Keratinocyte (primary cell): Measurements from ENCODE around the gene RYR2. TPM values are rescaled to one million over a fixed set of nuclear protein-coding genes. Genes with fewer than 3 reads are reported as not detected.

Experiments used
- DNase-seq: peaks from one replicate; pipeline ENCODE4 v3.0.0-alpha.2; 2011; ENCODE audit warnings: low read depth, missing footprints, low spot score
- FAIRE-seq: peaks from 2 replicates; lab custom pipeline; 2011; peaks lifted over from hg19 to GRCh38; lab: Jason Lieb, UNC
- H2AFZ ChIP-seq: 2 replicates; pipeline ENCODE4 v1.6.0; 2012; ENCODE audit warnings: low read length, control low read depth, inconsistent platforms; ENCODE audit not compliant: control insufficient read depth
- H3K27ac ChIP-seq: 2 replicates; pipeline ENCODE4 v1.5.1; 2011; ENCODE audit warnings: low read length; ENCODE audit not compliant: control insufficient read depth, insufficient read depth
- H3K27me3 ChIP-seq: 3 replicates; pipeline ENCODE4 v1.6.0; 2011; ENCODE audit warnings: low read length; ENCODE audit not compliant: control insufficient read depth, insufficient read depth; ENCODE audit errors: extremely low read depth
- H3K36me3 ChIP-seq, 2 experiments: 2 replicates in 1 of 2; 3 replicates in 1 of 2; pipeline ENCODE4 v1.5.1; 2011; ENCODE audit warnings: low read length in 2 of 2, mild to moderate bottlenecking in 1 of 2; ENCODE audit not compliant: control insufficient read depth in 2 of 2, insufficient read depth in 2 of 2; ENCODE audit errors: extremely low read depth in 1 of 2
- H3K4me1 ChIP-seq: 3 replicates; pipeline ENCODE4 v1.5.1; 2011; ENCODE audit warnings: low read length; ENCODE audit not compliant: control insufficient read depth, insufficient read depth; ENCODE audit errors: extremely low read depth
- H3K4me2 ChIP-seq: 3 replicates; pipeline ENCODE4 v1.6.0; 2011; ENCODE audit warnings: low read depth, low read length; ENCODE audit not compliant: control insufficient read depth, insufficient read depth; ENCODE audit errors: extremely low read depth
- H3K4me3 ChIP-seq, 3 experiments: fragments of 200-600 bp in 1 of 3; sonication (generic) in 1 of 3; 2 replicates in 2 of 3; 3 replicates in 1 of 3; pipeline ENCODE4 v1.5.1; 2011 to 2016; ENCODE audit warnings: low read length in 3 of 3, mild to moderate bottlenecking in 3 of 3, control low read depth in 2 of 3, inconsistent platforms in 1 of 3, low read depth in 1 of 3, mixed read lengths in 1 of 3, mixed run types in 1 of 3, moderate library complexity in 1 of 3; ENCODE audit not compliant: control insufficient read depth in 2 of 3, insufficient read depth in 2 of 3; ENCODE audit errors: extremely low read depth in 1 of 3
- H3K79me2 ChIP-seq: 2 replicates; pipeline ENCODE4 v1.6.0; 2012; ENCODE audit warnings: low read length; ENCODE audit not compliant: control insufficient read depth, insufficient read depth
- H3K9ac ChIP-seq: 3 replicates; pipeline ENCODE4 v1.6.0; 2011; ENCODE audit warnings: low read length; ENCODE audit not compliant: control insufficient read depth, insufficient read depth; ENCODE audit errors: extremely low read depth
- H3K9me1 ChIP-seq: 3 replicates; pipeline ENCODE4 v1.6.0; 2011; ENCODE audit warnings: low read length; ENCODE audit not compliant: control insufficient read depth, insufficient read depth; ENCODE audit errors: extremely low read depth
- H3K9me3 ChIP-seq: 2 replicates; pipeline ENCODE4 v1.5.1; 2012; ENCODE audit warnings: low read depth, low read length; ENCODE audit not compliant: control insufficient read depth
- H4K20me1 ChIP-seq: 3 replicates; pipeline ENCODE4 v1.6.0; 2011; ENCODE audit warnings: low read length; ENCODE audit not compliant: control insufficient read depth, insufficient read depth; ENCODE audit errors: extremely low read depth
- CTCF ChIP-seq, 3 experiments: IDR thresholded peaks in 1 of 3; conservative IDR thresholded peaks in 1 of 3; optimal IDR thresholded peaks in 1 of 3; 2 replicates in 2 of 3; 3 replicates in 1 of 3; pipeline versions ENCODE3 to v1.5.1; 2011; ENCODE audit warnings: low read length in 3 of 3, mild to moderate bottlenecking in 3 of 3, moderate library complexity in 2 of 3, control low read depth in 1 of 3, inconsistent platforms in 1 of 3; ENCODE audit not compliant: insufficient read depth in 2 of 3; ENCODE audit errors: extremely low read depth in 1 of 3
- EZH2 ChIP-seq: IDR thresholded peaks from one replicate; pipeline ENCODE4 v1.6.1; 2012; ENCODE audit warnings: inconsistent platforms, mild to moderate bottlenecking, low read length, moderate library complexity
- dilution Hi-C: fragments of 300-500 bp; cut with MboI; formaldehyde crosslinking; loops from one replicate; pipeline ENCODE4 v1.7.0; 2020; ENCODE audit warnings: low sequenced_read_pairs; ENCODE audit not compliant: extremely low pct_ligation_motif_present
- polyA plus RNA-seq, 5 experiments: library from polyadenylated mRNA; depleted of rRNA in 3 of 5; stranded (reverse) in 3 of 5; stranded (forward) in 1 of 5; unstranded in 1 of 5; fragments of >200 nt; gene quantifications; 1 replicate in 1 of 5; 2 replicates in 3 of 5; 3 replicates in 1 of 5; pipeline versions ENCODE4 v1.2.1 to v1.2.3, GENCODE V29; 2011 to 2012; ENCODE audit warnings: missing spikeins in 2 of 5, low read depth in 1 of 5, low replicate concordance in 1 of 5

The RYR2 gene
- polyA plus RNA-seq, 1 donor (not counting 4 experiments of a cell fraction or from before 2014, with no cell fraction given) = 0.05 TPM

GRCh38 chr1:237673631-237674030 lies 631.6 kb downstream of the RYR2 start:
- H3K36me3 ChIP-seq = no peaks in the 10 kb centered on the region
- H3K9me1 ChIP-seq = no peaks in the 10 kb centered on the region
- no peak for DNase-seq
- H2AFZ ChIP-seq = no peak overlapping the region
- no peaks in the 10 kb centered on the region for H4K20me1 ChIP-seq
- H3K27me3 ChIP-seq = no peaks in the 10 kb centered on the region
- no peaks in the 10 kb centered on the region for H3K4me1 ChIP-seq
- no peak for FAIRE-seq
- TF ChIP-seq CTCF (optimal IDR thresholded peaks at IDR 0.05 in 1 of 3, IDR thresholded peaks at IDR 0.05 in 1 of 3, conservative IDR thresholded peaks at IDR 0.05 in 1 of 3; ENCODE audit: extremely low read depth in 1 of 3, insufficient read depth in 2 of 3, low read length in 3 of 3) (no peak), EZH2 (no peak)
- H3K9me3 ChIP-seq = no peaks in the 10 kb centered on the region
- H3K4me2 ChIP-seq = no peak overlapping the region
- no peak overlapping the region for H3K4me3 ChIP-seq
- dilution Hi-C loops = no loop called here
- no peaks in the 10 kb centered on the region for H3K79me2 ChIP-seq
- no peak overlapping the region for H3K27ac ChIP-seq
- H3K9ac ChIP-seq = no peak overlapping the region

GRCh38 chr1:237677979-237678378 lies 636.0 kb downstream of the RYR2 start:
- Histone ChIP-seq H2AFZ (no peak overlapping the region), H4K20me1 (no peaks in the 10 kb centered on the region), H3K4me1 (no peaks in the 10 kb centered on the region), H3K9me3 (peaks cover 2% of the 10 kb centered on the region), H3K36me3 (no peaks in the 10 kb centered on the region), H3K27ac (no peak overlapping the region), H3K4me3 (no peak overlapping the region), H3K9me1 (no peaks in the 10 kb centered on the region), H3K27me3 (no peaks in the 10 kb centered on the region), H3K79me2 (no peaks in the 10 kb centered on the region), H3K4me2 (no peak overlapping the region), H3K9ac (no peak overlapping the region)
- dilution Hi-C loops = no loop called here
- FAIRE-seq (no peak), DNase-seq (no peak)
- TF ChIP-seq EZH2 (no peak), CTCF (optimal IDR thresholded peaks at IDR 0.05 in 1 of 3, IDR thresholded peaks at IDR 0.05 in 1 of 3, conservative IDR thresholded peaks at IDR 0.05 in 1 of 3; ENCODE audit: extremely low read depth in 1 of 3, insufficient read depth in 2 of 3, low read length in 3 of 3) (no peak)
